GM21576 (cell line): Measurements from ENCODE around the gene CCDC184.
"Not testable (repeated sequence)": the region's sequence is repeated elsewhere in the genome, so short reads cannot be mapped to it uniquely, and the experiment has no call there.

ENCODE experiments used
- ATAC-seq: cut with Tn5 transposase; IDR thresholded peaks from one replicate; pipeline ENCODE4 v1.9.1; 2021; ENCODE audit warnings: mild to moderate bottlenecking, moderate library complexity; ENCODE audit not compliant: unreplicated experiment

Gene CCDC184

GRCh38 chr12:48183091-48183875, at the start of gene CCDC184:
TSS of gene CCDC184 (plus strand) at chr12:48183644. CDS start at chr12:48184123, 479 bp downstream.
- peak; percentile 62 for ATAC-seq

DNA sequence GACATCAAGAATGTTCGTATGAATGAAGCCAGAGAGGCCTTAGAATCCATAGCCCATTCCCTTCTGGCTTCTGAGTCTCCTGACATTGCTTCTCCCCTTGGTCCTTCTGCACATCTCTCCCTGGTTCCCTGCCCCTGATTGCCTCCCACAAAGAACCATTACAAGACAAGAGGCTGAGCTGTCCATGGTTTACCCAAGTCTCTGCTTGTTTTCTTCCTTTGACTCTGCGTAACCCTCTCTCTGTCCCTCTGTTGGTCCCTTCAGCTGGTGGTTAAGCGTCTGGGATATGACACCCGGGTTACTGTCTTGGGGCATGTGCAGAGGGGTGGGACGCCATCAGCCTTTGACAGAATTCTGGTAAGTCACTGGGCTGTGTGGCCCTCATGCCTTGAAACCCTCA, 48.4 kb upstream of the CCDC184 start:
- no peak for ATAC-seq

DNA sequence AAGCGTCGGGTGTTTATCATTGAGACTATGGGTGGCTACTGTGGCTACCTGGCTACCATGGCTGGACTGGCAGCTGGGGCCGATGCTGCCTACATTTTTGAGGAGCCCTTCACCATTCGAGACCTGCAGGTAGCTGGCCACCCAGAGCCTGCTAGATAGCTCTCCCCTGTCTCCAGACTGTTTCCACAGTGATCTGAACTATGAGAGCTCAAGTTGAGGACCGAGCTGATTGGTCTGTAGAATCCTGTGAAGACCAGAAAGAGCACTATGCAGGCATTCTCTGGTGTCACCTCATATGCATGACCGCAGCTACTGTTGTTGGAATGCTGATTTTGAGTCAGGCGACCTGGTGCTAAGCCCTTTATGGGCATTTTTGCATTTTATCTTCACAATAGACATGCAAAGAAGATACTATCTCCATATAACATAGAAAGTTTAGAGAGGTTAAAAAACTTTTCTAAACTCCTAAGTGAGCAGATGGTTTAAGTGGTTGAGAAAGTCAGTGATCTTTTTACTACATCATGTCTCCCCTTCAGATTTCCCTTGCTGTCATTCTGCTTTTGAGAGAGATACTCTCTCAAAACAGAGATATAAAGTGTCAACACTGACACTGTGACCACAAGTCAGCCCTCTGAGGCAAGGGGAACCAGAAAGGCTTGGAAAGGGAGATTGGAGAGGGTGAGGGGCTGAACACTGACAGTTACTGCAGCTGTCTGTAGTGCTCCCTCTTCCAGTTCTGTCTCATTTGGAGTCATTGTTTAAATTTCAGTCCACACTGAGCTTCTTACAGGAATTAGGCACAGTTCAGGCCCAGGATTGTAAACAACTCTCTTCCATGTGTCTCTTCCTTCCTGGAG, 40.4 kb upstream of the CCDC184 start:
- no peak for ATAC-seq

DNA sequence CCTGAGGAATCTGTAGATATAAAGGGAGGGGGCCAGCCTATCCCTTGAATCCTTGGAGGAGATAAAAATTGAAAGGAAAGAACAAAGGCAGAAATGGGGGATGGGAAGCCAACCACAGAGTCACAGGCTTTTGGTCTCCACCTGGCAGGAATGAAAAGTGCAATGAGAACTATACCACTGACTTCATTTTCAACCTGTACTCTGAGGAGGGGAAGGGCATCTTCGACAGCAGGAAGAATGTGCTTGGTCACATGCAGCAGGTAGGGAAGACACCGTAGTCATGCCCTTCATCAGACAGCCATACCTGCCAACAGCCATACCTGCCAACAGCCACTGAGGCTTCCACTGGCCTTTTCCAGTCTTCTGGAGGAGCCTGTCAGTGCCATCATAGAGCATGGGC, 39.5 kb upstream of the CCDC184 start:
- ATAC-seq: no peak

DNA sequence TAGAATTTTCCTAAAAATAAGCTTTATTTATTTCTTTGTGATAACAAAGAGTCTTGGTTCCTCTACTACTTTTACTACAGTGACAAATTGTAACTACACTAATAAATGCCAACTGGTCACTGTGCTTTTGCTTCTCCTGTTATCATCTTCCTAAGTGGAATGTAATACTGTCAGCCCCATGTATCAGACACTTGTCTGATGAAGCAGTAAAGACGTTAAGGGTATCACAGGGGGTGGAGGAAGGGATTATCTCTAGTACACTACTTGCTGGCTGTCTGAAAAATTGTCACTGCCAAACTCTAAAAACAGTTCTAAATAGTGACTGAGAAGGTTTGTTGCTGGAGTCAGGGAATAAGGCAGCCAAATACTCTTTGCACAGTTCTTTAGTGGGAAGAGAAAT, 37.5 kb upstream of the CCDC184 start:
- ATAC-seq: no peak

DNA sequence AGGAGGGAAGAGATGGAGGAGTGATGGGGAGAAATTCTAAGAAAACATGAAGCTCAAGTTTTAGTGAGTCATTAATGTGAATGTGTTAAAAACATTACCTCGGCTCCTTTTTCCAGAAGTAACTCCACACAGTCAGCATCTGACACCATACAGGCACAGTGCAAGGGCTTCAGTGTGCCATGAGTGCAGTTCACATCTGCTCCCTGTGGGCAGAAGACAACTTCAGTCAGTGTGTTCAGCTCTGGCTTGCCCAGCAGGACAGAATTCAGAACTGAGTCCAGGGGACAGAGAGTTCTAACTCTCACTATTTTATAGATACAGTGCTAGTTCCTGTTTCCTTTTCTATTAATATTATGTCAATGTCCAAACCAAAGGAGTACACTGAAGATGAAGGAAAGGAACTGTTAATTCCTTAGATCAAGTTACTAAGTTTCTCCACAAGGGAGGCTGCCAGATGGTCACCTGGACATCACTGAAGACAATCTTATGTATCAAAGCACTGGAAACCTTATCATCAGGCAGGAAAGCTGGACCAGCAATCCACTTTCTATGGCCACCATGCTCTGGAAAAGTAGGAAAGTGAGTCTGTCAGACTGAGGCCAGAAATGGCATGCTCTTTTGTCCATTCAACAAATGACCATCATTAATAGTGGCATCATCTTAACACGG, 32.2 kb upstream of the CCDC184 start:
- ATAC-seq: no peak

DNA sequence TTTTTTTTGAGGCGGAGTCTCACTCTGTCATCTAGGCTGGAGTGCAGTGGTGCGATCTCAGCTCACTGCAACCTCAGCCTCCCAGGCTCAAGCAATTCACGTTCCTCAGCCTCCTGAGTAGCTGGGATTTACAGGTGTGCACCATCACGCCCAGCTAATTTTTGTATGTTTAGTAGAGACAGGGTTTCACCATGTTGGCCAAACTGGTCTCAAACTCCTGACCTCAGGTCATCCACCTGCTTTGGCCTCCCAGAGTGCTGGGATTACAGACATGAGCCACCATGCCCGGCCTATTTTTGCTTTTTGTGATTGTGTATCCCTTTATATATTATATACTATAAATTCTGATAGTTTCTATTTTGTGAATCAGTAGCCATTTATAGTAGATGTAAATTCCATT, 27.7 kb upstream of the CCDC184 start:
- ATAC-seq: not testable (repeated sequence)

DNA sequence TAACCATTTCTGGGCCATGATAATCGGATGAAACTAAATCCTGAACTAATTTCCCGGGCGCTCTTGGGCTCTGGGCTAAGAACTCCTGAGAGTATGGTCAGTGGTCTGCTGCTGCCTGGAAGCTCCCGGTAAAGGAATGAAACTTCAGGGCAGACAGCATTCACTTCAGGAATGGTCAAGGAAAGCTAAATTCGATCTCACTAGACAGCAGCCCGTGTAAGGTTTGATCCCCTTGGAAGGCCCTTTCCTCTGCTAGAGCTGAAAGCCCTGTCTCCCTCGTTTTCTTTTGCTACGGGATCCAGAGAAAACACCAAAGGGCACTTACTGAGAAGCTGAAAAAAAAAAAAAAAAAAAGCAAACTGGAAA, 26.8 kb upstream of the CCDC184 start:
- ATAC-seq: no peak

DNA sequence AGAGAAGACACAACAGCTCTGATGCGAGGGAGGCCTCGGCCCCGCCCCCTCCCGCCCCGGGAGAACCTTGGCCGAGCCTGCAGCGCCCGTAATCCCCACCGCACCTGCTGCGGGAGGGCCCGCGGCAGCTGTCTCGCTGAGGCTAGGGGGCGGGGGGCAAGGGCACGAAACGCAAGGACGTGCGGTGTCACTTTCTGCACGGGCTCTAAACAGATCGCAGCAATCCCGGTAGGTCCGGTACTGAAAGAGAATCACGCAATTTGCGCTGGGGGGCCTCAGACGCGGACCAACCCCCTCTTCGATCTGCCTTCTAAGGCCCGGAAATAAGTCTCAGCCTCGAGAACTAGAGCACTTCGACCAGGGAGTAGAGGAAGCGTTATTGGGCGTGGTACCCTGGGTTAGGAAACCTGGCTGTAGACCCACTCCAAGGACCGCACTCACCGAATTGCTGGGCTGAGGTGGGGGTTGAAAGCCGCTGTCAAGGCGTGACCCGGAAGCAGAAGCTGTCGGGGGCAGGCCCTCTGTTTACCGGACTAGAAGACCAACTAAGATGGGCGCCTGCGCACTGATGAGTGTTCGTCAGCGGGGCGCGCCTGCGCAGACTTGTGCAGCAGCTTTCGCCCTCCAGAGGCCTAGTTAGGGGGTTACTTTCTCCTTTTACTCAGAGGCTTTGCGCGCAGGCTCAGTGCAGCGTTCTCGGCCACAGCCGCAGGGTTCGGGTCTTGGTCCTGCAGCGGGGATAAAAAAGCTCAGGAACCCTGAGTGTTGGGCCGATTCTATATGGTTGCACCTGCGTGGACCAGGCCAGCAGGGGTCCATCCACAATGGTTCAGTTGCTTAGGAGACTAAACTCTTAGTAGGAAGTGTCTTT, 26.2 kb upstream of the CCDC184 start, which contains the start of gene ASB8:
Gene ASB8, minus strand, starts transcription at position 498 of the 871 bp plus-strand sequence. CDS start 4,019 bp downstream, outside the sequence.
- peak; percentile 83 for ATAC-seq

DNA sequence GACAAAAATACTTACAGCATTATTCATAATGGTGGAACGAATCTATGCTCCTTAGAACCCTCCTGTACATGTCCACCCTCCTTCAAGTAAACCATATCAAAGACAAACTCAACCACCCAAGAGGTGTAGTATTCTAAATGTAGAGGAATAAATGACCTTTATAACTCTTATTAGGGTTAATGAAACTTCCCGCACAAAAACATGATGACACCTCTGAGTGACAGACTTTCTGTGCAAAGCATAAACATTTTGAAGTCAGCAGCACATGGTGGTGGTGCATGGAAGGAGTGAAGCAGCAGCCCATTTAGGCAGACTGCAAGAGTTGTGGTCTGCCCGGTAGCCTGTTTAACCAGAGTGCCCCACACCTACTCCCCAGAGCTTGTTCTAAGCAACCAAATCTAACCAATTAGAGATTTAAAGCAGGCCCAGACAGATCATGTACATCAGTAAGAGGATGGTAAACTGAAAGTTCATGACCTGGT, 25.5 kb upstream of the CCDC184 start:
- peak; percentile 2 for ATAC-seq

DNA sequence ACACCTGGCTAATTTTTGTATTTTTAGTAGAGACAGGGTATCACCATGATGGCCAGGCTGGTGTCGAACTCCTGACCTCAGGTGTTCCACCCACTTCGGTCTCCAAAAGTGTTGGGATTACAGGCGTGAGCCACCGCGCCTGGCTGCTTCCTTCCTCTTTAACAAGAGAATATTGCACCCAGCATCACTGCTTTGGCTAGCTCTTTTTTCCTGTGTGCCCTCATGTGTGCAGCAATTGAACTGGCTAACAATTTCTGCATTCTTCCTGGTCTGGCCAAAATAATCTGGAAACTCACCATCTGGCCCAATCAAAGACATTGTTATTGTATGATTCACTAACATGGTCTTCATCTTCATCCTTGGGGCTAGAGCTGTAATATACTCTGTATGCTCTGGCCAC, 23.4 kb upstream of the CCDC184 start:
- no peak for ATAC-seq

GRCh38 chr12:48160807-48161206, 22.6 kb upstream of the CCDC184 start:
- no peak for ATAC-seq

DNA sequence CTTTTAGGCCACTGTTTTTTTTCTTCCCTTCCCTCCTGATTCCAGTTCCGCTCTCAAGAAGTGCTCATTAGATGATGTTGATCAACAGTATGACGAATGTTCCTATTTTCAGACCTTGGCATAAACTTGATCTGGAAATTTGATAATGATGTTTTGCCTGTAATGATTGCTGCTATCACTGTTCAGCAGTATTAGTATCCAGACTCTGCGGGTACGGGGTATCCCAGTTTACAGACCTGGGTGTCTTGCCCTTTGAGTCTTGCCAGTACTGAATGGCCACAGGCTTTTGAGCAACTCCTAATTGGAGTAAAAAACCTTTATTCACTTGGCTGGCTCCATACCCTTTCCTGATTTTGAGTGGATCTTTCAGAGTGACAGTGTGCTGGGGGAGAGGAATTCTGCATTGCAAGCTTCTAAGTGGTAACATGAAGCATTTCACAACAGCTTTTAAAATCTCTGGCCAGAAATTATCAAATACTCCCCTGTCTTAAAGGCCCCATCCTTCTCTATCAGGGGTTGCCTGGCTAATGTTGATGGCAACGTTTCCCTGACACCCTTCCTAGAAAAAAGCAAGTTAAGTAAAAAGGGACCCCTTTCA, 20.2 kb upstream of the CCDC184 start:
- no peak for ATAC-seq

DNA sequence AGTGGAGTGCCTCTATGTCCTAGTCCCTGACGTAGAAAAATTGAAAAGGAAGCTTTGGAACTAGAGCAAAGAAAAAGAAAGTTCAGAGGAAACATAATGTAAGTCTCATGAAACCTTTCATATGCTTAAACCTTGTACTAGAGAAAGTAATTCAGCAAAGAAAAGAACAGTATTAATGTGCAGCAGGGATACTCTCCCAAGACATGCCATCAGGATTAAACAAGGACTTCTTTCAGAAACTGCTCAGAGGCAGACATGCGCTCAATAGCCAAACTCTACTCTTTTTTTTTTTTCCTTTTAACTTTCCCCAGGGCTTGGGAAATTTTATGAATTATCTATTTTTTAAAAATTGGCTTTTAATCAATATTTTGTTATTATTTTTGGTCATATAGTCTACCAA, 19.0 kb upstream of the CCDC184 start:
- ATAC-seq: no peak

- no peak for ATAC-seq
Measured at GRCh38 chr12:48165089-48165981, 18.1 kb upstream of the CCDC184 start.

DNA sequence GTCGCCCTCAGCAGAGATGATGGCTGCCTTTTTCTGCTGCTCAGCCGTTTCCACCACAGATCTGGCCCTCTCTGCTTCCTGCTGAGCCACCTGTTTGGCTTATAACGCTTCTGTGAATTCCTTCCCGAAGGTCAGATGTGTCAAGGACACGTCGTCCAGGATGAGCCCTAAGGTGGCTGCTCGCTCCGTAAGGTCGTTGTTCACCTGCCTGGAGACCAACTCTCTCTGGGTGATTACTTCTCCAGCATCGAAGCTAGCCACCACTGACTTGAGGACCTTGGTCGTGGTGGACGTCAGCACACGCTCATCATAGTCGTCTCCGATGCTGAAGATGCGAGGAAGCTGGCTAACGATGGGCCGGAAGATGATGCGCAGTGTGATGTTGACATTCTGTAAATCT, 14.4 kb upstream of the CCDC184 start:
- no peak for ATAC-seq

DNA sequence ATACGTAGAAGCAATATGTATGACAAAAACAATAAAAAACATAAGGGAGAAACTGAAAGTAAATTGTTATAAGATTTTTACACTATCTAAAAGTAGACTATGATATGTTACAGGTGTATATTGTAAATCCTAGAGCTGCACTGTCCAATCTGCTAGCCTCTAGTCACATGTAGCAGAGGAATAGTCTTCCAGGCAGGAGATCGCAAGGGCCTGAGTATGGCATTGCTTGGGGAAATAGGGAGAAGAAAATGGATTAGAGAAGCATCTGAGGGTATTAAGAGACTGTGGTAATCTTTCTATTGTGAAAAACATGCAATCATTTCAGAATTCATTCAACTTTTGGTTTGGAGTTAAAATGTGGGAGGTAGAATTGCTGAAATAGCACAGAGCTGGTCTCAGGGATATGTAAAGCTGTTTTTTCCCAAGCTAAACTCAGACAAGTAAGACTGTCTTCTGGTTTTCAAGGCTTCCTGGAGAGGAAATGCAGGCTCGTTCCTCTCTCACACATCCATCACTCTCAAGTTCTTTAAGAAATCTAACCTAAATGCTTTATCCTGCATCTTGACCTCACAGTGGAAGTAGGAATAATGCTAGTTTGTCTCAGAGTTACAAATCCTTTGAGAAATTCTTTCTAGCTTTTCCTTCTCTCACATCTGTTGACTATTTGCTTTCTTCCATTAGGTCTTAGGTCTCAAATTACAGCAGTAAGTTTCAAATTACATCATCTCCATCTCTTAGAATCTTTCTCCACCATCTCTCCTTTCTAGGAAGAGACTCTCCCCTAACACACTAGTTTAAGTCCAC, 7.6 kb upstream of the CCDC184 start:
- no peak for ATAC-seq

DNA sequence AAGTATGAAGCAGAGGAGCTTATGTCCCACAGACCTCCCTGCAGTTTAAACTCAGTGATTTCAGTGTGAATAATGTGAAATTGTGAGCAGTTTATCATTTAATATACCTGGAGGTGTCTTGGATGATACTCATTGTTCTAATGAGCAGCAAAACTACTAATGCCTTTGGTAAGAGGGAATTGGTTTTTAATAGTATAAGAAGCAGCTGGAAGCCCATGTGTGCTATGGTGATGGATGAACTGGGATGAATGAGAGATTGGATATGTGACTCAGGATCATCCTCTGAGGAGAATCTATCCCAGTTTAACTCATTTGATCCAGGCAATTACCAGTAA, 7.1 kb upstream of the CCDC184 start:
- no peak for ATAC-seq
